ENCODE measurements around the gene UBN1. TPM values are rescaled to one million over a fixed set of nuclear protein-coding genes. Genes with fewer than 3 reads are reported as not detected.

UBN1 gene
- total and polyA plus RNA-seq, 2 of the 13 experiments (the other 11 are each of a cell fraction or from before 2014, with no cell fraction given) = 10.6 to 23.5 TPM

DNA sequence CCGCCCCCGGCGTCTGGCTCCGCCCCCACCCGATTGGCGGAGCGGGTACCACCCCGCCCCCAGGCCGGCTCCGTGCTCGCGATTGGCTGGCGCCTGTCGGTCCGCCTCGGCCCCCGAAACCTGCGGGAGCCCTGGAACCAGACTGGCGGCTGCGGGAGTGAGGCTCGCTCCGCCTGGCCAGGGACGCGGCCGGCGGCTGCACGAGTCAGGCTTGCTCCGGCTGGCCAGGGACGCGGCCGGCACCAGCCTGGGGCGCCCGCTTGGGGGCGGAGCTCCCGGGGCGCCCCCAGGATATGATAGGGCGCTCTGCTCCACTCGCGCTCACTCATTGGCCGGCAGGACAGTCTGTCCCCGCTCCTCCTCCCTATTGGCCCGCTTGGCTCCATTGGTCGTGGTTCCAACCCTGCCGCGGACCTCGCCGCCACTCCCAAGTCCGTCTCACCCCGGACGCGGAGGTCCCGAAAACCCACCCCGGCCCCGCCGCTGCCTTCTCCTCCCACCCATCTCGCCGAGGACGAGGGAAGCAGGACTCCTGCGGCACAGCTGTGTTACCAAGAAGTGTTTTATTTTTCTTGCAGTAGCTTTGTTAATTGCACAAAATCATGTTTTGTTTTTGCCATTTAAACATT lies 44.5 kb upstream of the UBN1 start (continued):
- TF ChIP-seq MTF1 (CRISPR knock-in tag; IDR thresholded peaks at IDR 0.05) = no peak
- TF ChIP-seq MLX (CRISPR knock-in tag; IDR thresholded peaks at IDR 0.05) = no peak
- TF ChIP-seq RFX1 (IDR thresholded peaks at IDR 0.05) = no peak
- no peak for TF ChIP-seq TOPORS (CRISPR knock-in tag; IDR thresholded peaks at IDR 0.05)
- no peak for TF ChIP-seq TFE3 (CRISPR knock-in tag; IDR thresholded peaks at IDR 0.05)
- TF ChIP-seq ZNF329 (CRISPR knock-in tag; IDR thresholded peaks at IDR 0.05; ENCODE audit: low read depth) = no peak
- TF ChIP-seq ZC3H13 (CRISPR knock-in tag; IDR thresholded peaks at IDR 0.05) = no peak
- TF ChIP-seq ZNF33A (CRISPR knock-in tag; IDR thresholded peaks at IDR 0.05; ENCODE audit: borderline replicate concordance) = no peak
- TF ChIP-seq ARID3A (IDR thresholded peaks at IDR 0.05; ENCODE audit: low read depth, low read length) = no peak
- TF ChIP-seq GZF1 (CRISPR knock-in tag; IDR thresholded peaks at IDR 0.05) = no peak
- no peak for TF ChIP-seq ZNF18 (CRISPR knock-in tag; IDR thresholded peaks at IDR 0.05; ENCODE audit: insufficient replicate concordance)
- TF ChIP-seq GFI1 (CRISPR knock-in tag; IDR thresholded peaks at IDR 0.05; ENCODE audit: borderline replicate concordance) = peak; percentile 0; the same call in 1 of the 2 replicates
- no peak for TF ChIP-seq CENPT (CRISPR knock-in tag; IDR thresholded peaks at IDR 0.05; ENCODE audit: low read depth)
- TF ChIP-seq ZNF367 (CRISPR knock-in tag; IDR thresholded peaks at IDR 0.05; ENCODE audit: borderline replicate concordance) = no peak
- TF ChIP-seq ZNF609 (CRISPR knock-in tag; IDR thresholded peaks at IDR 0.05; ENCODE audit: borderline replicate concordance) = no peak
- no peak for TF ChIP-seq ZNF549 (CRISPR knock-in tag; IDR thresholded peaks at IDR 0.05)
- TF ChIP-seq U2AF2 (IDR thresholded peaks at IDR 0.05; ENCODE audit: low read depth, low read length) = no peak
- no peak for TF ChIP-seq ZNF605 (CRISPR knock-in tag; IDR thresholded peaks at IDR 0.05)

All from HepG2 (cell line).